Stimulated activated CD4-positive, alpha-beta T cell treated with anti-CD3 and anti-CD28 coated beads, TNF-alpha, amount 100 ng/mL, for 4 hours (primary cell): ENCODE results near the gene STX12.
"Not testable (repeated sequence)": the region's sequence is repeated elsewhere in the genome, so short reads cannot be mapped to it uniquely, and the experiment has no call there.

ENCODE experiments used
- DNase-seq, 3 experiments: peaks; one replicate each; pipeline ENCODE4 v3.0.0-alpha.2; 2020; ENCODE audit warnings: low read depth in 3 of 3

Gene STX12

DNA sequence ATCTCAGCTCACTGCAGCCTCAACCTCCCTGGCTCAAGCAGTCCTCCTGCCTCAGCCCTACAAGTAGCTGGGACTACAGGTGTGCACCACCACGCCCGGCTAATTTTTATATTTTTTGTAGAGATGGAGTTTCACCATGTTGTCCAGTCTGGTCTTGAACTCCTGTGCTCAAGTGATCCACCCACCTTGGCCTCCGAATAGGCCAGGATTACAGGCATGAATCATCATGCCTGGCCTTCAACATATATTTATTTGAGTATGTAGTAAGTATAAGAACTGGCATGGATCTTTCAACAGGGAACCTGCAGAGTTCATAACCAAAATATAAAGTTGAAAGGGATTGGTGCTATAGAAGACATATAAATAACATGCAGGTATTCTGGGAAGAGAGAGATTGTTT is 2.3 kb downstream of the STX12 start:
- not testable (repeated sequence) for DNase-seq

DNA sequence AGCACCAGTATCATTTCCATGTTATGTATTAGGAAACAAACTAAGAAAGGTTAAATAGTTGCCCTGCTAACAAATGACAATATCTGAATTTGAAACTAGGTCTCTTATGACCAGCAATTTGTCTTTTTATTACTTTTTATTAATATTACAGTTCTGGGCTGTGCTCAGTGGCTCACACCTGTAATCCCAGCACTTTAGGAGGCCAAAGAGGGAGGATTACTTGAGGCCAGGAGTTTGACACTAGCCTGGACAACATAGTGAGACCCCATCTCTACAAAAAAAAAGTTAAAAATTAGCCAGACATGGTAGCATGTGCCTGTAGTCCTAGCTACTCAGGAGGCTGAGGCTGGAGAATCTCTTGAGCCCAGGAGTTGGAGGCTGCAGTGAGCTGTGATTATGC is 3.3 kb downstream of the STX12 start:
- not testable (repeated sequence) for DNase-seq

DNA sequence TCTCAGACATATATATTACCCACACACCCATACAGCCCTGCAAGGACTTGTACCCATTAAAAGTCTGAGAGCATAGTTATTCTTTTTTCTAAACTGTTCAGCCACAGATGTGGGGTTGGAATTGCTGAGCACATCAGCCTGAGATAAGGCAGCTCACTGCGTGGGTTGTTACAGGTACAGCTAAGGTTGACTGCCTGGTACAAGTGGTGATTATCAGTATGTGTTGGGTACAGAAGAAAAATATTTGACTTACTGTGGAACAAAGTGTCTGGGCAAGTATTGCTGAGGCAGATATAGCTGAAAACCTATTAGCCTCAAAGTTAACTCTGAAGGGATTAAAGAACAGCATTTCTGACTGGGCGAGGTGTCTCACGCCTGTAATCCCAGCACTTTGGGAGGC is 5.0 kb downstream of the STX12 start:
- no peak for DNase-seq

DNA sequence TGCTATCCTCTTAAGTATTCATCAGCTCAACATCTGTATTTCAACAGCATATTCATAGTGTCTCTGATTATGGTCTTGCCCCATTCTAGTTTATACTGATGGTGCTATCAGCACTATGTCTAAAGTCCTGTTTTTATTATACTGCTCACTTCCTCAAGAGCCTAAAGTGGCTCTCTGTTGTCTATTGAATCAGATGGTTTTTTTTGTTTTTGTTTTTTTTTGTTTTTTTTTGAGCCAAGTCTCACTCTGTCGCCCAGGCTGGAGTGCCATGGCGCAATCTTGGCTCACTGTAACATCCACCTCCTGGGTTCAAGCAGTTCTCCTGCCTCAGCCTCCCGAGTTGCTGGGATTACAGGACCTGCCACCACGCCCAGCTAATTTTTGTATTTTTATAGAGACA is 6.1 kb downstream of the STX12 start:
- DNase-seq, result no peak

DNA sequence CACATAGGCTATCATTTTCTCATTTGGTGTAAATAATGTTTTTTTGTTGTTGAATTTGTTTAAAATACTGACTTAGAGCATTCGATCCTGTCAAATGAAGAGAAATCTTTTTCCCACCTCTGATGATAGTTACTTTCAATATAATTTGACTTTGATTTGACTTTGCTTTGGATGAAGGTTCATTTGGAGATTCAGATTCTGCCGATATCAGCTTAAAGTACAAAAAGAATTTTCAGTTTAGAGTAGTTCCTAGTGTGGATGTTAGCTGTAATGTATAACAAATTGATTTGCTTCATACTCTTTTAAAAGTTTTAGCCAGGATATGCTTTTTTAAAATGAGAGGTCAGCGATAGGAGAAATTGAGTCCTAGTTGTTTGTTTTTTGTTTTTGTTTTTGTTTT is 9.9 kb downstream of the STX12 start:
- DNase-seq, result no peak

DNA sequence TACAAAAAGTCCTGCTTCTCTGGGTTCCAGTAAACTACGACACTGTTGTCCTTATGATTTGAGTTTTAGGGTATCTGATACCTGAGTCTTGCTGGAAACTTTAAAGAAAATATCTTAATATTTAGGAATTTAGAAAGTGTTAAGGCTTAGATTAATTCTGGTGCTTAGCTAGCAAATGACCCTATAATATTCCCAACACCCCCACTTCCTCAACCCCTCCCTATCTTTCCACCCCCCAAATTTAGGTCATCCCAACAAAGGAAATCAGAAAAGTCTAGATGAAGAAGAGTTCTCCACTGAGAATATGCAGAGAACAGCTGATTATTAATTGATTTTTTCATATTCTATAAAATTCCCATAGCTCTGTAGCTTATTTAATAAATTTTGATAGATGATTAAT is 11.7 kb downstream of the STX12 start:
- DNase-seq, result no peak

DNA sequence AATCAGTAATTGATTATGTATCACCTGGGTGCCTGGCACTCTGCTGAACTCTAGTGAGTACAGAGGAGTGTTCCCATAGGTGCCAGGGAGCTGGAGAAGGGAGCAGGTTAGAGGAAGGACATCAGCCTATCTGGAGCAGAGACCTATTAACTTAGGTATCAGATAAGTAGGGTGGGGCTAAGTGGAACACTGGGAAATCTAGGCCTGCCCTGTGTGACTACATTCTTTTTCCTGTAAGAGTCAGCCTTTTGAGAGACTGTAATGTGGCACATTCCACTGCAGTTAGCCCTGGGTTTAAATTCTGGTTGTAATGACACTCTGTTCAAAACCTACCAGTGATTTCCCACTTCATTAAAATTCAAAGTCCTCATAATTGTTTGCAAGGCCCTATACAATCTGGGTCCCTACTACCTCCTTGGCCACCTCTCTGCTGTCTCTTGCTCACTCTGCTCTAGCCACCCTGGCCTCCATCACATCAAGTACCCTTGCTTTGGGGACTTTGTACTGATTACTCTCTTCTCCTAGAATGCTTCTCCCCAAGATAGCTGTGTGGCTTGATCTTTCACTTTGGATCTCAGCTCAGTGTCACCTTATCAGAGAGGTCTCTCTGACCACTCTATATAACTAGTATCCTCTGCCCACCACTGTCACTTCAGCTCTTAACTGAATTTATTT is 12.9 kb downstream of the STX12 start:
- no peak for DNase-seq

DNA sequence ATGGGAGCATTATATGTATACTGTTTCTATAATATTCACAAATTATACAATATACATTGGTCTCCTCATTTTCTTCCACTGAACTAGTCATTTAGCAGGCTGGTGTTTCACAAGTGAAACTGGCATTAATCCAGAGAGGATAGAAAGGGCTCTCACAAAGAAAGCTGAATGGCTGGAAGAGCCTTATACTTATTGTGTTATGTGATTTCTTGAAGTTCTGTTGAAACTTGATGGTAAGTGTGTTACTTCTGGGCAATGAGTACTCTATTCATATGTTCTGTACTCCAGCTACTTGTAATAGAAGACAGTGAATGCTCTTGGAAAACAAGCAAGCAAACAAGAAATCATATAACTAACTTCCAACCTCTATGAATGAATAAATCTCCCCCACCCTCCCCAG is 14.9 kb downstream of the STX12 start:
- no peak for DNase-seq

DNA sequence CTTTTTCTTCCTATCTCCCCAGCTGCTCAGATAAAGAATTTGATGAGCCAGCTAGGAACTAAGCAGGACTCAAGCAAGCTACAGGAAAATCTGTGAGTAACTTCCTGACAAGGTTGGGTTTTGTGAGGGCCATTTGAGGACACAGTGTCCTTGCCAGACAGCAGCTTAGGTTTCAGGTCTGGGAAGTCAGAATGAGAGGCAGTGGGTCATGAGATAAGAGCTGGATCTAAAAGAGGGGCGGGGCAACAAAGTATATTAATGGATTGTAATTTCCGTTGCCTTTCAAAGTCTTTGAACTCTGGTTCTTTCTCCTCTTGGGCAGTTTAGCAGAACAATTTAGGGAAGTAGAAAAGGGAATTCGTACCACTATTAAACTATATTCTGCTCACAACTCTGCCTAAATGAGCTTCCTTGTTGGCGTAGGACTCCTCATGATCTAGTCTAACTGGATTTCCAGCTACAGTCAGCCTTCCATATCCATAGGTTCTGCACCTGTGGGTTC is 16.6 kb downstream of the STX12 start:
- no peak for DNase-seq

DNA sequence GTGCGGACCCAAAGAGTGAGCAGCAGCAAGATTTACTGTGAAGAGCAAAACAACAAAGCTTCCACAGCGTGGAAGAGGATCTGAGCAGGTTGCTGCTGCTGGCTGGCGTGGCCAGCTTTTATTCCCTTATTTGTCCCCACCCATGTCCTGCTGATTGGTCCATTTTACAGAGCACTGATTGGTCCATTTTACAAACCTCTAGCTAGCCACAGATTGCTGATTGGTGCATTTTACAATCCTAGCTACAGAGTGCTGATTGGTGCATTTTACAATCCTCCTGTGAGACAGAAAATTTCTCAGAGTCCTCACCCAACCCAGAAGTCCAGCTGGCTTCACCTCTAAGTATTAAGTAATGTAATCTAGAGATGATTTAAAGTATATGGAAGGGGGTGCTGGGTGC is 17.3 kb downstream of the STX12 start:
- not testable (repeated sequence) for DNase-seq

DNA sequence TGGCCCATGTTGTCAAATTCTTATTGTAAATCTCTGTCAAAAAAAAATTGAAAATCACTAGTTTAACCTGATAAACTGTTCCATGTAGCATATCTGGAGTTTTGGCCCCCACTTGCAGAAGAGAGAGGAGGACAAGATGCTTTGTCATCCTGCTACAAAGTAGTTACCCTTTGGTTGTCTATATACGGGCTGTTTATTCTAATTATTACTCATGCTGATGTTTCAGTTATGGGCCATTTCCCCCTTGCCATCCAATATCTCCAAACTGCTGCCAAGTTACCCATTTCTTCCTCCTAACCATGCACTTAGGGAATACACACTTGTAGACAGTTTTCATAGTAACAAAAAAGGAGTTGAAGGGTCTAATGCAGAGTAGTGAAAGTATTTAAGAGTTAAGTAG is 22.6 kb downstream of the STX12 start:
- DNase-seq, result no peak

DNA sequence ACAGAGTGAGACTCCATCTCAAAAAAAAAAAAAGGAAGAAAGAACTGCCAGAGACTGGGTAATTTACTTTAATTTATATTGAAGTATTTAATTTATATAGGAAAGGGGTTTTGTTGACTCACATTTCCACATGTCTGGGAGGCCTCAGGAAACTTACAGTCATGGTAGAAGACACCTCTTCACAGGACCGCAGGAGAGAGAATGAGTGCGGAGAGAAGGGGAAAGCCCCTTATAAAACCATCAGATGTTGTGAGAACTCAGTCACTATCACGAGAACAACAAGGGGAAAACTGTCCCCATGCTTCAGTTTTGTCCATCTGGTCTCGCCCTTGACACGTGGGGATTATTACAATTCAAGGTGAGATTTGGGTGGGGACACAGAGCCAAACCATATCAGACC is 31.8 kb downstream of the STX12 start:
- no peak for DNase-seq

DNA sequence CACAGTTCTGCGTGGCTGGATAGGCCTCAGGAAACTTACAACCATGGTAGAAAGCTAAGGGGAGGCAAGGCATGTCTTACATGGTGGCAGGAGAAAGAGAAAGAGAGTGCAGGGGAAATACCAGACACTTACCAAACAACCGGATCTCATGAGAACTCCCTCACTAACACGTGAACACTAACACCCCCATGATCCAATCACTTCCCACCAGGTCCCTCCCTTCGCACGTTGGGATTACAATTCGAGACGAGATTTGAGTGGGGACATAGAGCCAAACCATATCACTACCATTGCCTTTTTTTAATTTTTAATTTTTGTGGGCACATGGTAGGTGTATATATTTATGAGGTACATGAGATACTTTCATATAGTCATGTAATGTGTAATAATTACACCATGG is 33.7 kb downstream of the STX12 start:
- DNase-seq, result no peak

DNA sequence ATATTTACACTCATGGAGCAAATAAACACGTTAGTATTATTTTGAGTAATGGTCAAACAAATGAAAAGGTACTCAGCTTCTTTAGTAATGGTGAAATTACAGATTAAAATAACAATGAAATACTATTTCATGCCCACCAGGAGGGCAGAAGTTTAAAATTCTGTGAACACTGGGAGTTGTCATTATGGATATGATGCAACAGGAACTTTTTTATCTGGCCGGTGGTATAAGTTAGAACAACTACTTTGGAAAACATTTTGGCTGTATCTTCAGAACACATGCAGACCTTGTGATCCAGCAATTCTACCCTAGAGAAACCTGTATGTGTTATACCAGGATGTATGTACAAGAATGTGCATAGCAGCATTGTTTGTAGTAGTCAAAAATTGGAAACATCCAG is 34.4 kb downstream of the STX12 start:
- DNase-seq, result no peak

DNA sequence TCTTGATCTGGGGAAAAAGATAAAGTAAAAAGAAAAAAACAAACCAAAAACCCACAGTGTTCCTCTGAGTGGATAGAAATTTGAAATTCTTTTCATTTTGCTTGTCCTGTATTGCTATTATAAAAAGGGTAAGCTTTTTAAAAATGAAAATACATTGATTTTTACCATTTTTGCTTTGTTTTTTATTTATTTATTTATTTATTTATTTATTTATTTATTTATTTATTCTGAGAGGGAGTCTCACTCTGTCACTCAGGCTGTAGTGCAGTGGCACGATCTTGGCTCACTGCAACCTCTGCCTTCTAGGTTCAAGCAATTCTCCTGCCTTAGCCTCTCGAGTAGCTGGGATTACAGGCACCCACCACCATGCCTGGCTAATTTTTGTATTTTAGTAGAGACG is 35.1 kb downstream of the STX12 start:
- DNase-seq, result not testable (repeated sequence)

DNA sequence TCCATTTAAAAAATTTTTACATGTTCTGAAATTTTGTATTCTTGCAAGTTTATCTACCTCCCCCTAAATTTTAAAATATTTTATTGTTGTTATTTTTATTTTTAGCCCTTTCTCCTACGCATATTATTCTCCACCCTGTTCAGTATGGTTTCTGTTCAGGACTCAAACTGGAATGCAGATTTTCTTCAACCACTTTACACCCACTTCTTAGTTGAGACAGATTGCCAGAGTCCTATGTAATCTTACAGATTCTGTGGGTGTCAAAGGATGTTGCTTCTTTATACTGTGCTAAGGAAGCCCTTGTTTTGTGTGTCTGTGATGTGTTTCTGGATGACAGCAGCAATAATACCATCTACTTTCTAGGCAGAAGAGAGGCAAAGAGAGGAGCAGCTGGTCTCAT is 36.9 kb downstream of the STX12 start:
- no peak for DNase-seq

DNA sequence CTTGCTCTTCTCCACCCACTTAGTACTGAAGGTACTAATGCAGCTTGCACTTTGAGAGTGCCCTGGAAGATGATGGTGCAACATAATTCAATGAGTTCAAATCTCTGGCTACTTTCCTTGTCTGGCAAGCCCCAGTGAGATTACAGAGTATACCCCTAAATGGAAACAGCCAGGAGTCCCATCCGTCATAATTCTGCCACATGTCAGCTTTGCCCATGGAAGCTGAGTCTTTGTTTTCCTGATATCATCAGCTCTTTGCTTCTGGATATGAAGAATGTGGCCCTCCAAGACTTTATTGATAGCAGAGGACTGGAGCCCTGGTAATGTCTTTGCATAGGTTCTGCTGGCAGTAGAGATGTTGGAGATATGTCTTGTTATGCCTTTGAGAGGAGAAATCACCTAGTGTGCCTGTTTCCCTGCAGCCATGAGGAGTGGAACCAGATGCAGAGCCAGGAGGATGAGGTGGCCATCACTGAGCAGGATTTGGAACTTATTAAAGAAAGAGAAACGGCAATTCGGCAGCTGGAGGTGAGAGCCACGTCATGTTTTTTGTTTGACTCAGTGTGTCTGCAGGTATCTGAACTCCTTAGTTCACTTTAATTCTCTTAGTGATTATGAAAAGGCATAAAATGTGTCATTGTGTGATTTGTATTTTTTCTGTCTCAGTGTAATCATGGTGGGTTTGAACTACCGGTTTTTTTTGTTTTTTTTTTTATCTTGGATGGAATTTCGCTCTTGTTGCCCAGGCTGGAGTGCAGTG is 38.9 kb downstream of the STX12 start:
- no peak for DNase-seq

DNA sequence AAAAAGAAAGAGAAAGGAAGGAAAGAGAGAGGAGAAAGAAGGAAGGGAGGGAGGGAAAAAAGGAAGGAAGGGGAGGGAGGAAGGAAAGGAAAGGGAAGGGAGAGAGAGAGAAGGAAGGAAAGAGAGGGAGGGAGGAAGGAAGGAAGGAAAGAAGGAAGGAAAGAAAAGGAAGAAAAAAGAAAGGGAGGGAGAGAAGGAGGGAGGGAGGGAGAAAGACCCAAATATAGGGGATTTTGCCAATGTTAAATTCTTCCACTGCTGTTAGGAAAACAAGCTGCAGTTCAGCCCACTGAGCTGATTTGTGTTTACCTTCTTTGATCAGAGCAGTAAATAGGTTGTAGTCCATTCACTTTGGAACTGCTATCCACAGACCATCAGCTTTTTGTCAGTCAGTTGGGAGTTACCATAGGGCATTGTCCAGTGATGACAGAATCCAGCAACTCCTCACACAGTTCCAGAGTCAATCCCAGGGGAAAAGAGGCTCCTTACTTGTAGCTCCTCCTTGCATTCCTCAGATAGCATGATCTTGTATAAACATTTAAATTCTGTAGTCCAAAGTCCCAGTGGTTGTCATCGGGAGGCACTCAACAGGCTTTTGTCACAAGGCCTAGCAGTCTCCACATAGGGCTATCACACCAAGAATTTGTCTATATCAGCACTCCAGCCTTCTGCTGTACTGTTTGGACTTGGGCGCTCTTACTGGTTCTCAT is 44.1 kb downstream of the STX12 start:
- DNase-seq, result no peak

DNA sequence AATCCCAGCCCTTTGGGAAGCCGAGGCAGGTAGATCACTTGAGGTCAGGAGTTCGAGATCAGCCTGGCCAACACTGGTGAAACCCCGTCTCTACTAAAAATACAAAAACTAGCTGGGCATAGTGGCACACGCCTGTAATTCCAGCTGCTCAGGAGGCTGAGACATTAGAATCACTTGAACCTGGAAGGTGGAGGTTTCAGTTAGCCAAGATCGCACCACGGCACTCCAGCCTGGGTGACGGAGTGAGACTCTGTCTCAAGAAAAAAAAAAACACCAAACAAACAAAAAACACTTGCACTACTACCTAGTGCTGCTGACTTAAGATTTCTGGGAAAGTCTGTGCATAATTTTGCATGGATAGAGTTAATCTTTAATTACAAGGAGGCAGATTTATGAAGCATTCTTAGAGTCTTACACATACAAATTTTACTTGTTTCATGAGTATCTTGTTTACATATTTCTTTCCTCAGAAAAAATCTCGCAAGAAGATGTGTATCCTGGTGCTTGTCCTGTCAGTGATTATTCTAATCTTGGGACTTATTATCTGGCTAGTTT is 48.8 kb downstream of the STX12 start:
- DNase-seq, result no peak

DNA sequence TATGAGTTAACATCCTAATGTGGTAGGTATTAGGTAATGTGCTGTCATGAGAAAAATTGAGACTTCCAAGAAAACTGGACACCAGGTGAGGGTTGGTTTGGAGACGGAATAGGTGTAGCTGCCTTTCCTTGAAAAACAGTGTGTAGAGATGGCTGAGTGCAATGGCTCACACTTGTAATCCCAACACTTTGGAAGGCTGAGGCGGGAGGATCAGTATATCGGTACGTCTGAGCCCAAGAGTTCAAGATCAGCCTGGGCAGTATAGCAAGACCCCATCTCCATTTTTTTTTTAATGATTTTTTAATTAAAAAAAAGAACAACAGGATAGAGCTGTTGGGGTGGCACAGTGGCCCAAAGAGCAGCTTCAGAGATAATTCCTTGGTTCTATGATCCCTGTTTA is 50.8 kb downstream of the STX12 start:
- DNase-seq, result no peak

DNA sequence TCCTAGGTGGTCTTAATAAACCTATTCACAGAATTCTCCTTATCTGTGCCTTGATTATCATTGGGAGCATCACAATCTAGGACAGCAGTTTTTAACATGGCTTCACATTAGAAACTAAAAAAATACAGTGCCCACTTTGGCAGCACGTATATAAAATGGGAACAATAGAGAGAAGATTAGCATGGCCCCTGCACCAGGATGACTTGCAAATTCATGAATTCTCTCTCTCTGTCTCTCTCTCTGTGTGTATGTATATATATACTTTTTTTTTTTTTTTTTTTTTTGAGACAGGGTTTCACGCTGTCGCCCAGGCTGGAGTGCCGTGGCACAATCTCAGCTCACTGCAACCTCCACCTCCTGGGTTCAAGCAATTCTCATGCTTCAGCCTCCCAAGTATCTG is 51.4 kb downstream of the STX12 start:
- DNase-seq, result no peak

DNA sequence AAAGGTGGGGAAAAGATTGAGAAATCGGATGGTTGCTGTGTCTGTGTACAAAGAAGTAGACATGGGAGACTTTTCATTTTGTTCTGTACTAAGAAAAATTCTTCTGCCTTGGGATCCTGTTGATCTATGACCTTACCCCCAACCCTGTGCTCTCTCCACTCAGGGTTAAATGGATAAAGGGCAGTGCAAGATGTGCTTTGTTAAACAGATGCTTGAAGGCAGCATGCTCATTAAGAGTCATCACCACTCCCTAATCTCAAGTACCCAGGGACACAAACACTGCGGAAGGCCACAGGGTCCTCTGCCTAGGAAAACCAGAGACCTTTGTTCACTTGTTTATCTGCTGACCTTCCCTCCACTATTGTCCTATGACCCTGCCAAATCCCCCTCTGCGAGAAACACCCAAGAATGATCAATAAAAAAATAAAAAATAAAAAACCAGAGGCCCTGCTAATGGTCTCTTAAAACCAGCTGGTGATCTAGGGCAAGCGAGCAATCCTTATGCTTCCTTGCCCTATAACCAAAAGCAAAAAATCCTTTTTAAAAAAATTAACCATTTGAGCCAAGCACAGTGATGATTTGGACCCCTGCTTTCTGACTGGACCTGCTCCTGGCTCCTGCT is 56.4 kb downstream of the STX12 start:
- not testable (repeated sequence) for DNase-seq
